Spinal cord (tissue), 10 donors: ENCODE measurements around the gene RAD18. TPM values are rescaled to one million over a fixed set of nuclear protein-coding genes. Genes with fewer than 3 reads are reported as not detected.

Experiments
- DNase-seq, 6 donors: peaks; one replicate each; pipeline versions ENCODE4 v3.0.0 to v3.0.0-alpha.2; 2013 to 2015; ENCODE audit warnings: low spot score in 6 of 6, low read depth in 4 of 6
- H3K27ac ChIP-seq: one replicate; pipeline ENCODE4 v1.5.1; 2013; ENCODE audit warnings: low read depth, low read length, control low read depth
- H3K27me3 ChIP-seq: one replicate; pipeline ENCODE4 v1.6.1; 2013; ENCODE audit warnings: low read length; ENCODE audit not compliant: control insufficient read depth, insufficient read depth
- H3K36me3 ChIP-seq: one replicate; pipeline ENCODE4 v1.6.1; 2013; ENCODE audit warnings: low read length; ENCODE audit not compliant: control insufficient read depth, insufficient read depth
- H3K4me1 ChIP-seq: one replicate; pipeline ENCODE4 v1.6.1; 2013; ENCODE audit warnings: low read length; ENCODE audit not compliant: control insufficient read depth, insufficient read depth
- H3K4me3 ChIP-seq: one replicate; pipeline ENCODE4 v1.5.1; 2013; ENCODE audit warnings: low read depth, low read length, control low read depth
- H3K9me3 ChIP-seq: one replicate; pipeline ENCODE4 v1.6.1; 2013; ENCODE audit warnings: low read length; ENCODE audit not compliant: control insufficient read depth, insufficient read depth
- WGBS: methylation state at CpG from one replicate; pipeline ENCODE4 v1.1.5; 2013; ENCODE audit warnings: missing lambda C conversion rate; ENCODE audit not compliant: insufficient coverage; 5-methylcytosine and 5-hydroxymethylcytosine counted together
- polyA plus RNA-seq, 2 donors: library from polyadenylated mRNA; unstranded; fragments of 120-200 nt; gene quantifications; one replicate each; pipeline ENCODE4 v1.2.1, GENCODE V29; 2013; ENCODE audit not compliant: insufficient read length in 2 of 2
- total RNA-seq, 2 donors: library from RNA; depleted of rRNA in 1 of 2; stranded (reverse); fragments of 120-200 nt in 1 of 2; fragments of >200 nt in 1 of 2; gene quantifications; one replicate each; pipeline versions ENCODE4 v1.2.3 to v1.2.4, GENCODE V29; 2013 to 2014
- donor health status: healthy.

RAD18 gene
- total and polyA plus RNA-seq, 4 donors: 5.2 to 19.1 (median 8.8) TPM

- Histone ChIP-seq H3K27me3 (no peaks in the 10 kb centered on the region), H3K27ac (no peak overlapping the region), H3K4me3 (no peak overlapping the region), H3K9me3 (no peaks in the 10 kb centered on the region), H3K4me1 (no peaks in the 10 kb centered on the region), H3K36me3 (no peaks in the 10 kb centered on the region)
- peak in 2 of 6 donors; percentile 41 to 71 for DNase-seq
Measured at GRCh38 chr3:8875836-8876235, 87.4 kb downstream of the RAD18 start.

- H3K4me1 ChIP-seq: no peaks in the 10 kb centered on the region
- H3K9me3 ChIP-seq: no peaks in the 10 kb centered on the region
- 93% methylated on average over 2 of the region's 5 CpGs for WGBS
- no peak overlapping the region for H3K27ac ChIP-seq
- no peaks in the 10 kb centered on the region for H3K27me3 ChIP-seq
- no peak for DNase-seq
- no peak overlapping the region for H3K4me3 ChIP-seq
- no peaks in the 10 kb centered on the region for H3K36me3 ChIP-seq
Measured at GRCh38 chr3:8873740-8874139, 89.5 kb downstream of the RAD18 start.

- H3K4me3 ChIP-seq: no peak overlapping the region
- no peaks in the 10 kb centered on the region for H3K4me1 ChIP-seq
- no peaks in the 10 kb centered on the region for H3K9me3 ChIP-seq
- H3K27ac ChIP-seq: no peak overlapping the region
- WGBS: 95% methylated on average over 1 of the region's 1 CpG
- no peaks in the 10 kb centered on the region for H3K27me3 ChIP-seq
- no peak for DNase-seq
- H3K36me3 ChIP-seq: no peaks in the 10 kb centered on the region
Measured at GRCh38 chr3:8872261-8872660, 91.0 kb downstream of the RAD18 start.

GRCh38 chr3:8871306-8871705 is 92.0 kb downstream of the RAD18 start:
- WGBS: 82% methylated on average over 3 of the region's 3 CpGs
- H3K27ac ChIP-seq: no peak overlapping the region
- no peaks in the 10 kb centered on the region for H3K4me1 ChIP-seq
- DNase-seq: no peak
- H3K4me3 ChIP-seq: no peak overlapping the region
- no peaks in the 10 kb centered on the region for H3K27me3 ChIP-seq
- H3K36me3 ChIP-seq: no peaks in the 10 kb centered on the region
- H3K9me3 ChIP-seq: no peaks in the 10 kb centered on the region

- no peaks in the 10 kb centered on the region for H3K4me1 ChIP-seq
- no peaks in the 10 kb centered on the region for H3K27me3 ChIP-seq
- DNase-seq: no peak
- 86% methylated on average over 5 of the region's 7 CpGs for WGBS
- no peaks in the 10 kb centered on the region for H3K36me3 ChIP-seq
- H3K4me3 ChIP-seq: no peak overlapping the region
- H3K9me3 ChIP-seq: no peaks in the 10 kb centered on the region
- no peak overlapping the region for H3K27ac ChIP-seq
Measured at GRCh38 chr3:8870134-8870533, 93.1 kb downstream of the RAD18 start.

- DNase-seq: no peak
- Histone ChIP-seq H3K27ac (no peak overlapping the region), H3K4me1 (no peaks in the 10 kb centered on the region)
Measured at GRCh38 chr3:8869613-8870012, 93.7 kb downstream of the RAD18 start.

GRCh38 chr3:8868996-8869395 is 94.3 kb downstream of the RAD18 start:
- no peaks in the 10 kb centered on the region for H3K36me3 ChIP-seq
- DNase-seq: no peak
- no peaks in the 10 kb centered on the region for H3K4me1 ChIP-seq
- 45% methylated on average over 2 of the region's 3 CpGs for WGBS
- no peaks in the 10 kb centered on the region for H3K27me3 ChIP-seq
- H3K27ac ChIP-seq: no peak overlapping the region
- H3K4me3 ChIP-seq: no peak overlapping the region
- no peaks in the 10 kb centered on the region for H3K9me3 ChIP-seq

More at GRCh38 chr3:8869613-8870012, 93.7 kb downstream of the RAD18 start:
- Histone ChIP-seq H3K27me3 (no peaks in the 10 kb centered on the region), H3K4me3 (no peak overlapping the region), H3K36me3 (no peaks in the 10 kb centered on the region), H3K9me3 (no peaks in the 10 kb centered on the region)
- WGBS: 80% methylated on average over 2 of the region's 2 CpGs

- H3K27ac ChIP-seq: no peak overlapping the region
- DNase-seq: no peak
- 68% methylated on average over 3 of the region's 3 CpGs for WGBS
Measured at GRCh38 chr3:8867646-8868045, 95.6 kb downstream of the RAD18 start.

GRCh38 chr3:8865697-8866096 is 97.6 kb downstream of the RAD18 start:
- Histone ChIP-seq H3K9me3 (no peaks in the 10 kb centered on the region), H3K27ac (no peak overlapping the region), H3K36me3 (no peaks in the 10 kb centered on the region), H3K27me3 (no peaks in the 10 kb centered on the region), H3K4me1 (no peaks in the 10 kb centered on the region), H3K4me3 (no peak overlapping the region)
- DNase-seq: no peak
- 100% methylated on average over 2 of the region's 4 CpGs for WGBS

More at GRCh38 chr3:8867646-8868045, 95.6 kb downstream of the RAD18 start:
- no peaks in the 10 kb centered on the region for H3K27me3 ChIP-seq
- no peaks in the 10 kb centered on the region for H3K36me3 ChIP-seq
- no peaks in the 10 kb centered on the region for H3K4me1 ChIP-seq
- no peak overlapping the region for H3K4me3 ChIP-seq
- no peaks in the 10 kb centered on the region for H3K9me3 ChIP-seq

GRCh38 chr3:8864402-8865350 is 98.6 kb downstream of the RAD18 start:
- no peaks in the 10 kb centered on the region for H3K9me3 ChIP-seq
- DNase-seq: peak in 2 of 6 donors; percentile 23 to 66
- no peak overlapping the region for H3K27ac ChIP-seq
- no peaks in the 10 kb centered on the region for H3K27me3 ChIP-seq
- H3K36me3 ChIP-seq: no peaks in the 10 kb centered on the region
- WGBS: 91% methylated on average over 11 of the region's 16 CpGs
- H3K4me1 ChIP-seq: no peaks in the 10 kb centered on the region
- no peak overlapping the region for H3K4me3 ChIP-seq
